Activated naive CD4-positive, alpha-beta T cell (primary cell): Measurements from ENCODE around the gene SDHB.
"Not testable (repeated sequence)": the region's sequence is repeated elsewhere in the genome, so short reads cannot be mapped to it uniquely, and the experiment has no call there.

Experiments
- DNase-seq, 4 experiments: peaks; one replicate each; lab custom pipeline; 2025; lab: John Stamatoyannopoulos, UW

SDHB gene

GRCh38 chr1:17075470-17076255, 21.8 kb upstream of the SDHB start:
- no peak for DNase-seq

GRCh38 chr1:17071794-17072193, 18.0 kb upstream of the SDHB start:
- DNase-seq = no peak

GRCh38 chr1:17070163-17070525, 16.3 kb upstream of the SDHB start:
- DNase-seq = no peak

DNA sequence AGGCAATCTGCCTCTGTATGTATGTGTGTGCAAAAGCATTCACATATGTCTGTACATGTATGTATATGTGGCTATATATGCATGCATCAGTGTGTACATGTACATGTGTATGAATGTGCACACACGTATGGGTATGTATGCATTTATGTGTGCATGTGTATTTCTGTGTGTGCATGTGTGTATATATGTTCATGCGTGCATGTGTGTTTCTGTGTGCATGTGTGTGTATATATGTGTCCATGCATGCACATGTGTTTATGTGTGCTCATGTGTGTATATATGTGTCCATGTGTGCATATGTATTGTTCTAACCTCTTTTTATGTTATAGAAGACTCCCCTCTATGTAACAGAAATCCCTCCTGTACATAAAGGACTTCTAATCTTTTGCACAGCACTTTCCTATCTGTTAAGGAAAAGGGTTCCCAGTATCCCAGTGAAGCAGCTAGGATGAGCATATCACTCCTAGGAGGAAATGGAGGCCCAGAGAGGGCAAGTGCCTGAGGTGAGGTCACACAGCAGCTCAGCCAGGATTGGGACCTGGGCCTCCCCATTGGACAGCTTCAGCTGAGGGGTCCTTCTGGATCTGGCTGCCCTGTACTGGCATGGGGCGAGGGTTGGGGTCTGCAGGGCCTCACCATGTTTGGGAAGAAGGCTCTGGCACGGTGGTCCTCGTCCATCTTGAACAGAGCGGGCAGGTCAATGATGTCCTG, 15.8 kb upstream of the SDHB start:
- DNase-seq = no peak

DNA sequence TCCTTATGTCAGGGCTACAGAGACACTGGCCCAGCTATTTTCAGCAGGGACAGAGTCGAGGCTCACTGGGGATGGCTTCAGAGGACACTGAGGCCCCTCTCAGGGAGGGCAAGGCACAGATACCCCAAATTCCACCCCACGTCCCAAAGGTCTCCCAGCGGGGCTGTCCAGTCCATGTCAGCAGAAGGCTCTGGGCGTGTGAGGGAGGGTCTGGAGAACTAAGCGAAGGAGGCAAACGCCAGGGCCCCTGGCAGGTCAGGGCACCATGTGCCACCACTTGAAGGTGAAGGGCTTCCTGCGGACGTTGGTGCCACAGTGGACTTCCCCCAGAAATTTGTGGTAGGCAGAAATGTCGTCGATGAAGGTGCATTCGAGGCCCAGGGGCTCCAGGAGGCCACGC, 15.0 kb upstream of the SDHB start:
- DNase-seq = no peak

- DNase-seq = no peak
These were observed 13.8 kb upstream of the SDHB start for GRCh38 chr1:17067465-17068240.

- DNase-seq = no peak
These were observed 13.2 kb upstream of the SDHB start for GRCh38 chr1:17067069-17067426.

GRCh38 chr1:17066361-17067068, 12.7 kb upstream of the SDHB start:
- DNase-seq = no peak

GRCh38 chr1:17065666-17066065, 11.8 kb upstream of the SDHB start:
- no peak for DNase-seq

DNA sequence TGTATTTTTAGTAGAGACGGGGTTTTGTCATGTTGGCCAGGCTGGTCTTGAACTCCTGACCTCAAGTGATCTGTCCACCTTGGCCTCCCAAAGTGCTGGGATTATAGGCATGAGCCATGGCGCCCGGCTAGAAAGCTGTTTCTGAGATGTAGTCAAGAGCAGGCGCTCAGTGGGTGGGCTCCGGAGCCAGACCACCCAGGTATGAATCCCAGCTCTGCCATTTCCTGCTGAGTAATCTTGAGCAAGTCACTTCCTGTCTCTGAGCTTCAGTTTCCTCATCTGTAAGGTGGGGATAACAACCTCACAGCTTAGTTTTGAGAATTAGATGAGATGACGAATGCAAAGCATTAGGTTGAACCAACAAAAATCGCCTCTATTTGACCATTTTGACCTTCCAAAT, 8.9 kb upstream of the SDHB start:
- not testable (repeated sequence) for DNase-seq

GRCh38 chr1:17061892-17062291, 8.1 kb upstream of the SDHB start:
- no peak for DNase-seq

GRCh38 chr1:17061486-17061885, 7.7 kb upstream of the SDHB start:
- DNase-seq = no peak

GRCh38 chr1:17060306-17060749, 6.5 kb upstream of the SDHB start:
- no peak for DNase-seq

DNA sequence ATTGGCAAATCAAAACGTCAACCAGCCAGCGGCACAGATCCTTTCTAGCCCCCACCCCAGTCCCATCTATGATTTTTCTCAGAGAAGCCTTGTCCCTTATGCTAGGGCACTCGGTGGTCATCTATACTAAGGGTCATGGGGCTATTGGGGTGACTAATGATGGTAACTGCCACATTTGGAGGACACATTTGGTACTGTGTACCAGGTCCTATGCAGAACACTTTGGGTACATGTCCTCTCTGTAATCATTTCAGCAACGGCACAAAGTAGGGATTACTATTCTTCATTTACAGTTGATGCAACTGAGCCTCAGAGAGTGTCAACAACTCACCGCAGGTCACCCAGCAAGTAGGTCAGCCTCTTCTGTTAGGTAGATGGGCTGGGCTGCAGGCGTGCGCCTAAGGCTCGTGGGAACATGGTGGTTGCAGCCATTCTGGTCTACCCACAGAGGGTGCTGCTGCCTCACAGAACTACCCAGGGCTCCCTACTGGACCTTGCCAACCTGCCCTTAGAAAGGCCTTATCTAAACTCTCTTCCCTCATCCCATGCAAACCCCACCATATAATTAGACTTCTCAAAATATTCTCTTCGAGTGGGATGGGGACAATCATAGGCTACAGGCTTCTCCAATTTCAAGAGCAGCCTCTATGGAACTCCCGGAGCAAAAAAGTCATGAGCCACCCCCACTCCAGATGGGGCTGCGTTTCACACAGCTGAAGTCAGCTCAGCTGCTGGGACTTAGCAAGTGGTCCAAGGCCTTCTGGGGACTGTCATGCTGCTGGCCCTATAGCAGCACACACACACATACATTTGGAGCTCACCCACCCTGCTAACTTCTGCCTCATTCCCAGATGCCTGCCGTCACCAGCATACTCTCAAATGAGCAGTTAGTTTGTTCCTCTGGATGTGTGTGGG, 5.8 kb upstream of the SDHB start:
- DNase-seq = no peak

DNA sequence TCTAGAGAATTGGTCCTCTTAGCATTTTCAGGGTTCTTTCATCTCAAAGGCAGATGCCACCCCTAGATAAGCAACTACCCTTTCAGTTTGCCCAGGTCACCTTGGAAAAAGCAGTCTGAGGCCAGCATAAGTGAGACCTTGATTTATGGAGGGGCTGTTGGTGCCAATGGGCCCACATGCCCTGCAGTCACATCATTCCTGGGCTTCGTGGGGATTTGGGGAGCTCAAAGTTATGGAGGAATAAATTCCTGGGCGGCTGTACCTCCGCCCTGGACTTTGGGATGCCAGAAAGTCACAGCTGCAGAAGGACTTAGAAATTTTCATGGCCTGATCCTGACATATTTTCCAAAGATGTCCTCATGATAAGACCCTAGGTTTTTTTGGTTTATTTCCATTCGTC, 2.7 kb upstream of the SDHB start:
- no peak for DNase-seq

GRCh38 chr1:17055801-17056200, 2.0 kb upstream of the SDHB start:
- no peak for DNase-seq

DNA sequence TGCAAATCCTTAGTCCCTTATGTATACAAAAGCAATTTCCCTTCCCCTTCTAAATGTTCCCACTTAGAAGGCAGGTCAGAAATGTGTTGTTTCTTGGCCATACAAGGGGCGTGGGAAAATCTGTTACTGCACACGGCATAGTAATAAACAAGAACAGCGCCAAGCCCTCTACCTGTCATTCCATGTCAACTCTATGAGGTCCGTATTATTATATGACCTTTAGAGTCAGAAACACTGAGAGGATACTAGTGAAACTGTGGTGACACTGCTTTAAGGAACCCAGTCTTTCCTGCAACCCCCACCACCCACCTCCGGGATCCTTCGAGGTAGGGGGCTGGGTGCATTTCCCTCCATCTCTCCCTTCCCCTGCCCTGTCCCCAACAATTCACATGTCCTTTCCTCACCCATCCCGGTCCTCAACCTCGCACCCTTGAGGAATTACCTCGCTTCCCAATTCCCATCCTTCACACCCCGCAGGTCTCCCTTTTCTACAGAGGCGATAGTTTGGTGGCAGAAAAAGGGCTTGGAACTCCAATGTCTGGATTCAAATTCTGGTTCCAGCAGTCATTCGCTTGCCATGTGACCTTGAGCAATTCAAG, 647 bp downstream of the SDHB start:
- no peak for DNase-seq

DNA sequence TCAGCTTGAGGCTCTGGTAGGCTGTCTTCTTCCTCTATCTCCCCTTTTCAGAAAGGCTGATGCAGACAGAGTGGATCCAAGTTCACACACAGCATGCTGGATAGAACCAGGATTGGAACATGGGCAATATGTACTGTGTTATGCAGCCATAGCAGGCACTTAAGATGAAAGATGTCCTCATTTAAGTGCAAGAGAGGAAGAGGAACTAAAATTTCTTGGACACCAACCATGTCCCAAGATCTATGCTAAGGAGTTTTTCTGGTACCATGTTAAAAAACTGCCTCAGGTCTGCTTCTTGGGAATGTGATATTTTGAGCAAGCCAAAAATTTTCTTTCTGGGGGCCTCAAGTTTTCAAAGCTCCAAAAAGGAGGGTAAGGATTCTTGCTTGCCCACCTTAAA, 1.2 kb downstream of the SDHB start:
- no peak for DNase-seq

GRCh38 chr1:17052038-17052437, 1.8 kb downstream of the SDHB start:
- no peak for DNase-seq

DNA sequence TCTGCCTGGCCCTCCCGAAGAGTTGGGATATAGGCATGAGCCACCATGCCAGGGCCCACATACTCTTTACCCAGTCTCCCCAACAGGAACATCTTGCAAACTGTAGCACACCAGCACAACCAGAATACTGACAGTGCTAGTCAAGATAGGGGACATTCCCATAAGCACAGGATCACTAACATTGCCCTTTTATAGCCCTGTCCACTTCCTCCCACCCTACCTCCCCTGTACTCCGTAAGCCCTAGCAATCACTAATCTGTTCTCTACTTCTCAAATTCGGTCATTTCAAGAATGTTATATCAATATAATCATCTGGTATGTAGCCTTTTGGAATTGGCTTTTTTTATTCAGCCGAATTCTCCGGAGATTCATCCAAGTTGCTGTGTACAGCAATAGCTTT, 5.9 kb downstream of the SDHB start:
- DNase-seq = no peak

- DNase-seq = no peak
These were observed 7.5 kb downstream of the SDHB start for GRCh38 chr1:17046334-17046657.
